Measurements from ENCODE around the gene VAPB. TPM values are rescaled to one million over a fixed set of nuclear protein-coding genes. Genes with fewer than 3 reads are reported as not detected.

The VAPB gene
- total and polyA plus RNA-seq, 8 donors: 36.3 to 52.9 (median 46.2) TPM

- DNase-seq (no peak), ATAC-seq (no peak)
- Histone ChIP-seq H3K4me1 (no peaks in the 10 kb centered on the region), H3K36me3 (no peaks in the 10 kb centered on the region), H3K9me3 (no peaks in the 10 kb centered on the region), H3K4me3 (no peak overlapping the region), H3K27ac (no peak overlapping the region), H3K27me3 (peaks cover 0 to 15% of the 10 kb centered on the region in 2 donors)
- intact Hi-C loops (cut with DNase I): no loop called here
- TF ChIP-seq CTCF (IDR thresholded peaks at IDR 0.05): no peak
Observed at GRCh38 chr20:58377017-58377416, 12.0 kb upstream of the VAPB start.

DNA sequence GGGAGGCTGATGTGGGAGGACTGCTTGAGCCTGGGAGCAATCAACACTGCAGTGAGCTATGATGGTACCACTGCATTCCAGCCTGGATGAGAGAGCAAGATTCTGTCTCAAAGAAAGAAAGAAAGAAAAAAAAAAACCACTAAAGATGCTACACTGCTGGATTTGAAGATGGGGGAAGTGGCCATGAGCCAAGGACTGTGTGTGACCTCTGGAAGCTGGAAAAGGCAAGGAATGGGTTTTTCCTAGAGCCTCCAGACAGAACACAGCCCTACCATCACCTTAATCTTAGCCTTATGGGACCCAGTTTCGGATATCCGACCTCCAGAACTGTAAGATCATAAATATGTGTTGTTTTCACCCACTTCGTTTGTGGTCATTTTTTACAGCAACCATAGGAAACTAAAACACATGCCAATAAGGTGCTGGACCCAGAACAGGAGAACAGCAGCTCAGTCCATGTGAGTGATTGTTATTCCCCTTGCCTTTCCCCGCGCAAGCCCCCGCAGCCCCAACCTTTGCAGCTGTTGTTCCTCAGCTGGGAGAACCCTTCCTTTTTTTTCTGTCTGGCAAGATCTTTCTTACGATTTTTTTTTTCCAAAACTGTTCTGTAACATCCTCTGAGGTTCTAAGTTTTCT is 11.1 kb upstream of the VAPB start:
- Histone ChIP-seq H3K27me3 (peaks cover 0 to 15% of the 10 kb centered on the region in 2 donors), H3K4me3 (no peak overlapping the region), H3K9me3 (no peaks in the 10 kb centered on the region), H3K27ac (no peak overlapping the region), H3K36me3 (no peaks in the 10 kb centered on the region), H3K4me1 (no peaks in the 10 kb centered on the region)
- ATAC-seq (no peak), DNase-seq (no peak)
- TF ChIP-seq CTCF (IDR thresholded peaks at IDR 0.05): no peak
- intact Hi-C loops (cut with DNase I): no loop called here

DNA sequence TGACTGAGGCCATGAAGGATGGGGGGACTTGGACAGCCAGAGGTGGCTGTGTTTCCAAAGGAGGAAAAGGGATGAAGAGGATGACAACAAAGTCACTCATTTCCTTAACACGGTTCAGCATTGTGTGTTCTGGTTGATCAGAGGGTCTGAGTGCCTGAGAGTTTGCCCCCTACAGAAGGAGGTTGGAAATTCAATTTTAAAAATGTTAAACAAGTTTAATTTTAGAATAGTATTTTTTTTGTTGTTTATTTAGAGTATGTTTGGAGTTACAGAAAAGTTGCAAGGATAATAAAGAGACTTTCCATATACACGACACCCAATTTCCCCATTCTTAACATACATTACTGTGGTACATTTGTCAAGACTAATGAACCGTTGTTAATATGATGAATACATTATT is 10.3 kb upstream of the VAPB start:
- Histone ChIP-seq H3K9me3 (no peaks in the 10 kb centered on the region), H3K36me3 (no peaks in the 10 kb centered on the region), H3K4me1 (no peaks in the 10 kb centered on the region), H3K4me3 (no peak overlapping the region), H3K27me3 (peaks cover 0 to 15% of the 10 kb centered on the region in 2 donors), H3K27ac (no peak overlapping the region)
- no peak for DNase-seq
- no peak for TF ChIP-seq CTCF (IDR thresholded peaks at IDR 0.05)
- intact Hi-C loops (cut with DNase I): no loop called here
- ATAC-seq: no peak

DNA sequence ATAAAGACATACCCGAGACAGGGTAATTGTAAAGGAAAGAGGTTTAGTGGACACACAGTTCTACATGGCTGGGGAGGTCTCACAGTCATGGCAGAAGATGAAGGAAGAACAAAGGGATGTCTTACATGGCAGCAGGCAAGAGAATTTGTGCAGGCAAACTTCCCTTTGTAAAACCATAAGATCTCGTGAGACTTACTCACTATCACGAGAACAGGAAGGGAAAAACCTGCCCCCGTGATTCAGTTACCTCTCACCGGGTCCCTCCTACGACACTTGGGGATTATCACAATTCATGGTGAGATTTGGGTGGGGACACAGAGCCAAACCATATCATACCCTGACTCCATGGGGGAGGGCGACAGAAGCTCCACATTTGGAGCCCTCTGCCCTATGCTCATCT is 7.4 kb upstream of the VAPB start:
- ATAC-seq: no peak
- peaks cover 0 to 11% of the 10 kb centered on the region in 2 donors for H3K27me3 ChIP-seq
- no peak overlapping the region for H3K4me3 ChIP-seq

GRCh38 chr20:58382096-58382495 is 6.9 kb upstream of the VAPB start:
- DNase-seq (no peak), ATAC-seq (no peak)
- intact Hi-C loops (cut with DNase I): no loop called here
- Histone ChIP-seq H3K27ac (no peak overlapping the region), H3K4me1 (no peaks in the 10 kb centered on the region), H3K36me3 (no peaks in the 10 kb centered on the region), H3K9me3 (no peaks in the 10 kb centered on the region), H3K27me3 (peaks cover 0 to 6% of the 10 kb centered on the region in 2 donors), H3K4me3 (no peak overlapping the region)
- no peak for TF ChIP-seq CTCF (IDR thresholded peaks at IDR 0.05)

More for the DNA sequence above, 7.4 kb upstream of the VAPB start:
- intact Hi-C loops (cut with DNase I): no loop called here
- no peaks in the 10 kb centered on the region for H3K36me3 ChIP-seq
- no peaks in the 10 kb centered on the region for H3K9me3 ChIP-seq
- no peak for DNase-seq
- TF ChIP-seq CTCF (IDR thresholded peaks at IDR 0.05): no peak
- H3K27ac ChIP-seq: no peak overlapping the region
- H3K4me1 ChIP-seq: no peaks in the 10 kb centered on the region

Measured in left lung (tissue), 10 donors.